Esophagus squamous epithelium (tissue), 5 donors: Measurements from ENCODE around the gene SPATC1L. TPM values are rescaled to one million over a fixed set of nuclear protein-coding genes. Genes with fewer than 3 reads are reported as not detected.

Experiments used
- DNase-seq: peaks from one replicate; lab custom pipeline; 2025; lab: John Stamatoyannopoulos, UW
- H3K27ac ChIP-seq, 4 donors: fragments of 200-600 bp; sonication (generic); one replicate each; pipeline ENCODE4 v1.5.1; 2016 to 2019; ENCODE audit warnings: mild to moderate bottlenecking in 1 of 4
- H3K27me3 ChIP-seq, 4 donors: fragments of 200-600 bp; sonication (generic); 1 replicate in 3 of 4; 2 replicates in 1 of 4; pipeline versions ENCODE4 v1.5.1 to v1.6.0; 2017 to 2021; ENCODE audit warnings: antibody characterized with exemption in 1 of 4
- H3K36me3 ChIP-seq, 3 donors: fragments of 200-600 bp; sonication (generic); one replicate each; pipeline ENCODE4 v1.5.1; 2016 to 2019
- H3K4me1 ChIP-seq, 3 donors: fragments of 200-600 bp; sonication (generic); one replicate each; pipeline ENCODE4 v1.5.1; 2017 to 2019
- H3K4me3 ChIP-seq, 4 donors: fragments of 200-600 bp; sonication (generic); 1 replicate in 3 of 4; 2 replicates in 1 of 4; pipeline ENCODE4 v1.5.1; 2016 to 2019; ENCODE audit warnings: mild to moderate bottlenecking in 2 of 4, moderate library complexity in 1 of 4
- H3K9me3 ChIP-seq, 3 donors: fragments of 200-600 bp; sonication (generic); one replicate each; pipeline ENCODE4 v1.5.1; 2016 to 2019
- CTCF ChIP-seq, 6 experiments: fragments of 450-650 bp in 4 of 6; fragments of 200-600 bp in 2 of 6; sonication (generic) in 2 of 6; IDR thresholded peaks; one replicate each; pipeline ENCODE4 v1.5.1; 2016 to 2019; ENCODE audit warnings: antibody characterized with exemption in 6 of 6, mild to moderate bottlenecking in 4 of 6, moderate library complexity in 4 of 6
- POLR2A ChIP-seq, 4 donors: fragments of 450-650 bp; IDR thresholded peaks; one replicate each; pipeline ENCODE4 v1.6.1; 2017; ENCODE audit warnings: antibody characterized with exemption in 4 of 4, mild to moderate bottlenecking in 4 of 4, moderate library complexity in 3 of 4
- WGBS, 2 donors: methylation state at CpG; one replicate each; pipeline ENCODE4 v1.1.5; 2018; 5-methylcytosine and 5-hydroxymethylcytosine counted together
- intact Hi-C: fragments of 100-400 bp; cut with DNase I; formaldehyde crosslinking; loops from one replicate; pipeline ENCODE4 v1.15.0; 2022
- total RNA-seq, 4 donors: library from RNA; depleted of rRNA; stranded (reverse); fragments of >200 nt; gene quantifications; one replicate each; pipeline ENCODE4 v1.1.0, GENCODE V29; 2016
- donor health status: DM: yes; HTN: yes; CAD: no.

The SPATC1L gene
- total RNA-seq, 4 donors from 2014 or later = 4.0 to 7.2 (median 6.3) TPM

- DNase-seq = no peak
Measured at GRCh38 chr21:46131838-46132651, 52.2 kb downstream of the SPATC1L start.

GRCh38 chr21:46131588-46131837, 52.7 kb downstream of the SPATC1L start:
- DNase-seq = no peak
- H3K27ac ChIP-seq = peak overlapping the region in 1 of 4 donors; percentile 10
- no peak for TF ChIP-seq POLR2A (IDR thresholded peaks at IDR 0.05)
- TF ChIP-seq CTCF (IDR thresholded peaks at IDR 0.05) = no peak
- H3K36me3 ChIP-seq = peaks cover 0 to 9% (median 0%) of the 10 kb centered on the region in 3 donors
- WGBS, 2 donors = no CpG with 5 or more reads among the region's 4 CpGs
- H3K27me3 ChIP-seq = no peaks in the 10 kb centered on the region
- no peak overlapping the region for H3K4me3 ChIP-seq
- H3K4me1 ChIP-seq = no peaks in the 10 kb centered on the region
- no peaks in the 10 kb centered on the region for H3K9me3 ChIP-seq
- intact Hi-C loops = no loop called here

More at GRCh38 chr21:46131838-46132651, 52.2 kb downstream of the SPATC1L start:
- Histone ChIP-seq H3K27ac (no peak overlapping the region), H3K36me3 (peaks cover 0 to 4% (median 0%) of the 10 kb centered on the region in 3 donors), H3K4me1 (no peaks in the 10 kb centered on the region), H3K9me3 (no peaks in the 10 kb centered on the region), H3K4me3 (no peak overlapping the region), H3K27me3 (peaks cover 0 to 5% (median 0%) of the 10 kb centered on the region in 4 donors)
- TF ChIP-seq CTCF (IDR thresholded peaks at IDR 0.05) (no peak), POLR2A (IDR thresholded peaks at IDR 0.05) (no peak)
- intact Hi-C loops = no loop called here
- WGBS, 2 donors = 85 to 98% methylated on average over 28 to 36 of the region's 85 CpGs

DNA sequence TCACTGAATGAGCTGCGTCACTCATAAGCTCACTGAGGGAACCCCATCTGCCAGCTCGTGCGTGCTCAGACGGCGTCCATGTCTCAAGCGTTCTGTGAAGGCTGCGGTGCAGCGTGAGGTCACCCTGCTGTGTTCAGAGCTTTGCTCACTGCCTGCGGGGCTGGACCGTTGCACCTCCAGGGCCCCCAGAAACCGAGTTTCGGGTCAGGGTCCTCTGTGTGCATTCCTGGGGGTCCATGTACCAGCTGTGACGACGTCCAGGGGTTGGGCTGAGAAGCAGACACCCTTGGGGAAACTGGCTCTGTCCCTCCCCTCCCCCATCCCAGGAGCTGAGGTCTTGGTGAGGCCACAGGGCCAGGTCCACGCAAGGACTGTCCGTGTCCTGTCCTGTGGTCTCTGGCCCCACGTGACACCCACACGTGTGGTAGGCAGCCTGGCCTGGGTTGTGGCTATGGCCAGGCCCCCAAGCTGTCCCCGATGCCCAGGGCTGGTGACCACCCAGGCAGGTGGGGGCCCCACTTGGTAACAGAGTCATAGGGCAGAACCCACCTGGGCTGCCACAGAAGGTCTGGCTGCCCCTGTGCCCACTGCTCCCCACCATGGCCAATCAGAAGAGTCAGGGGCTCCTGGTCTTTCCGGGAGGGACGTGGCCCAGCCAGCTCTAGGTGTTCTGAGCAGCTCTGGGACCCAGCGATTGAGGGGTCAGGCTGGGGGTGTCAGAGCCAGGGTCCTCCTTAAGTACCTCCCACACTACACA, 53.2 kb downstream of the SPATC1L start:
- Histone ChIP-seq H3K27me3 (no peaks in the 10 kb centered on the region), H3K4me3 (no peak overlapping the region), H3K4me1 (no peaks in the 10 kb centered on the region), H3K9me3 (no peaks in the 10 kb centered on the region), H3K36me3 (peaks cover 0 to 14% (median 0%) of the 10 kb centered on the region in 3 donors), H3K27ac (peak overlapping the region in 2 of 4 donors; percentile 10 to 13)
- WGBS, 2 donors = 50 to 62% methylated on average over 1 to 6 of the region's 22 CpGs
- no peak for DNase-seq
- TF ChIP-seq POLR2A (IDR thresholded peaks at IDR 0.05) (no peak), CTCF (IDR thresholded peaks at IDR 0.05) (no peak)
- intact Hi-C loops = no loop called here

- Histone ChIP-seq H3K9me3 (no peaks in the 10 kb centered on the region), H3K4me3 (no peak overlapping the region), H3K27ac (peak overlapping the region in 2 of 4 donors; percentile 9 to 13), H3K4me1 (no peaks in the 10 kb centered on the region), H3K36me3 (peaks cover 0 to 24% (median 0%) of the 10 kb centered on the region in 3 donors), H3K27me3 (no peaks in the 10 kb centered on the region)
- TF ChIP-seq POLR2A (IDR thresholded peaks at IDR 0.05) (no peak), CTCF (IDR thresholded peaks at IDR 0.05) (no peak)
- intact Hi-C loops = no loop called here
- WGBS, 2 donors = 79 to 80% methylated on average over 3 to 11 of the region's 27 CpGs
- no peak for DNase-seq
Measured at GRCh38 chr21:46129846-46130651, 54.2 kb downstream of the SPATC1L start.
